CD4-positive, alpha-beta T cell (primary cell): Measurements from ENCODE around the gene APPL2. TPM values are rescaled to one million over a fixed set of nuclear protein-coding genes. Genes with fewer than 3 reads are reported as not detected.
A peak's percentile ranks its signal among the peaks of the same experiment; 100 is the strongest.

ENCODE experiments used
- ATAC-seq: fragments of 200-7000 bp; cut with Tn5 transposase; one replicate; pipeline ENCODE4 v1.10.0; 2022; ENCODE audit warnings: mild to moderate bottlenecking; ENCODE audit not compliant: poor library complexity
- CTCF ChIA-PET: fragments of 350-600 bp; sonication (Branson Sonifier 250); formaldehyde crosslinking; loops from one replicate; lab custom pipeline; 2021; ENCODE audit warnings: antibody characterized with exemption, inconsistent platforms; lab: Charles Lee
- POLR2A ChIA-PET: fragments of 350-600 bp; sonication (Branson Sonifier 250); formaldehyde crosslinking; loops from one replicate; lab custom pipeline; 2021; ENCODE audit warnings: antibody characterized with exemption, inconsistent platforms; lab: Charles Lee
- DNase-seq, 14 experiments: peaks; one replicate each; pipeline ENCODE4 v3.0.0-alpha.2; 2013 to 2020; ENCODE audit warnings: mixed read lengths in 2 of 14
- H3K27ac ChIP-seq, 2 donors: one replicate each; pipeline versions ENCODE4 v1.5.1 to v1.7.0; 2013; ENCODE audit warnings: low read length in 2 of 2, low read depth in 1 of 2, mild to moderate bottlenecking in 1 of 2
- H3K27me3 ChIP-seq, 2 experiments: 1 replicate in 1 of 2; 2 replicates in 1 of 2; pipeline versions ENCODE4 v1.6.1 to v1.7.0; 2013; ENCODE audit warnings: low read length in 2 of 2, control low read depth in 1 of 2, mild to moderate bottlenecking in 1 of 2, moderate library complexity in 1 of 2; ENCODE audit not compliant: insufficient read depth in 2 of 2, control insufficient read depth in 1 of 2
- H3K36me3 ChIP-seq: one replicate; pipeline ENCODE4 v1.6.1; 2013; ENCODE audit warnings: low read length, control low read depth; ENCODE audit not compliant: insufficient read depth
- H3K4me1 ChIP-seq: one replicate; pipeline ENCODE4 v1.6.1; 2013; ENCODE audit warnings: low read length, control low read depth; ENCODE audit not compliant: insufficient read depth
- H3K4me3 ChIP-seq: one replicate; pipeline ENCODE4 v1.5.1; 2013; ENCODE audit warnings: mild to moderate bottlenecking, low read length, moderate library complexity
- H3K9me3 ChIP-seq, 2 experiments: 1 replicate in 1 of 2; 2 replicates in 1 of 2; pipeline versions ENCODE4 v1.6.1 to v1.7.0; 2013; ENCODE audit warnings: low read length in 2 of 2, mild to moderate bottlenecking in 2 of 2, control low read depth in 1 of 2, moderate library complexity in 1 of 2; ENCODE audit not compliant: control insufficient read depth in 1 of 2, insufficient read depth in 1 of 2
- H3K27ac Mint-ChIP-seq: one replicate; pipeline ENCODE4 v1.8.0; 2020; ENCODE audit warnings: mixed read lengths
- H3K27me3 Mint-ChIP-seq: one replicate; pipeline ENCODE4 v1.8.0; 2021; ENCODE audit warnings: mixed read lengths
- H3K36me3 Mint-ChIP-seq: one replicate; pipeline ENCODE4 v1.8.0; 2021; ENCODE audit warnings: low read depth, mixed read lengths
- H3K4me1 Mint-ChIP-seq: one replicate; pipeline ENCODE4 v1.8.0; 2021; ENCODE audit warnings: low read depth, mixed read lengths
- H3K4me3 Mint-ChIP-seq: one replicate; pipeline ENCODE4 v1.8.0; 2020; ENCODE audit warnings: mild to moderate bottlenecking, mixed read lengths
- H3K9me3 Mint-ChIP-seq: one replicate; pipeline ENCODE4 v1.8.0; 2020; ENCODE audit warnings: mixed read lengths
- CTCF ChIP-seq: fragments of 200-600 bp; IDR thresholded peaks from one replicate; pipeline ENCODE4 v1.8.0; 2022; ENCODE audit warnings: antibody characterized with exemption, mild to moderate bottlenecking
- intact Hi-C, 2 experiments: fragments of 100-400 bp; cut with DNase I in 1 of 2; cut with micrococcal nuclease in 1 of 2; formaldehyde crosslinking; loops; one replicate each; pipeline versions ENCODE4 v1.15.1 to v1.9.0; 2023 to 2025; cut with DNase I, micrococcal nuclease
- polyA plus RNA-seq, 2 donors: library from polyadenylated mRNA; unstranded; fragments of 120-200 nt; gene quantifications; one replicate each; pipeline ENCODE4 v1.2.1, GENCODE V29; 2013
- total RNA-seq, 174 experiments: library from RNA in 2 of 174; stranded (reverse) in 2 of 174; gene quantifications; one replicate each; pipeline ENCODE4 v1.2.3 and lab custom pipeline; 2021 to 2026

APPL2 gene
- 10 to 100 TPM; 58.8 to 59.9 TPM for total RNA-seq
- polyA plus RNA-seq (2013, experiment 1 of 2): 29.9 TPM
- 30.4 TPM for polyA plus RNA-seq (2013, experiment 2 of 2)
- total RNA-seq (lab: John Stamatoyannopoulos, UW): 13.0 to 109 (median 49.4) reads per million in 172 experiments

GRCh38 chr12:105235732-105236476 lies at the start of gene APPL2:
Gene APPL2, minus strand, starts transcription at chr12:105236174. Its CDS starts 162 bp downstream, at chr12:105236012.
- Histone ChIP-seq H3K27me3 (no peaks in the 10 kb centered on the region), H3K4me1 (peaks cover 39% of the 10 kb centered on the region), H3K27ac (peak within 1 kb of the TSS; percentile 68 to 83), H3K36me3 (peaks cover 10% of the 10 kb centered on the region), H3K9me3 (no peaks in the 10 kb centered on the region), H3K4me3 (peak within 1 kb of the TSS; percentile 74)
- H3K36me3 Mint-ChIP-seq: peaks cover 20% of the 10 kb centered on the region
- DNase-seq: peak; percentile 55 to 90 (median 80)
- intact Hi-C loops: loop anchor here (5.0 to 10.0 kb wide), 4 partner anchors 146 to 1391 kb away; partner anchors contain the start of genes NT5DC3 (in 1 of the 2) and TDG (in 1 of the 2)
- peaks cover 47% of the 10 kb centered on the region for H3K4me1 Mint-ChIP-seq
- no peaks in the 10 kb centered on the region for H3K9me3 Mint-ChIP-seq
- peak within 1 kb of the TSS; percentile 90 for H3K27ac Mint-ChIP-seq
- peak; percentile 76 for ATAC-seq
- peak within 1 kb of the TSS; percentile 94 for H3K4me3 Mint-ChIP-seq
- CTCF ChIA-PET: interaction anchor here (0.9 to 1.4 kb wide), 2 partner anchors 9 to 11 kb away, joined by 6 read pairs; no protein-coding TSS in a partner anchor
- POLR2A ChIA-PET: interaction anchor here (0.9 to 2.8 kb wide), 14 partner anchors 10 to 1308 kb away, joined by 3 to 25 read pairs (median 4); partner anchors contain the start of genes C12orf75, HSP90B1, NFYB and TDG
- no peaks in the 10 kb centered on the region for H3K27me3 Mint-ChIP-seq
- peak; percentile 48 for TF ChIP-seq CTCF

GRCh38 chr12:105285378-105285777 lies 49.4 kb upstream of the APPL2 start:
- H3K4me1 Mint-ChIP-seq: no peaks in the 10 kb centered on the region
- H3K36me3 Mint-ChIP-seq: no peaks in the 10 kb centered on the region
- H3K9me3 Mint-ChIP-seq: no peaks in the 10 kb centered on the region
- no peak overlapping the region for H3K4me3 Mint-ChIP-seq
- Histone ChIP-seq H3K4me1 (no peaks in the 10 kb centered on the region), H3K4me3 (no peak overlapping the region), H3K36me3 (no peaks in the 10 kb centered on the region), H3K27ac (no peak overlapping the region), H3K27me3 (peaks cover 0 to 6% of the 10 kb centered on the region in 2 experiments), H3K9me3 (no peaks in the 10 kb centered on the region)
- POLR2A ChIA-PET: no interaction called here
- CTCF ChIA-PET: no interaction called here
- no peak for TF ChIP-seq CTCF
- peaks cover 29% of the 10 kb centered on the region for H3K27me3 Mint-ChIP-seq
- no peak for ATAC-seq
- intact Hi-C loops: no loop called here
- no peak for DNase-seq
- no peak overlapping the region for H3K27ac Mint-ChIP-seq

GRCh38 chr12:105281694-105282049 lies 45.7 kb upstream of the APPL2 start:
- no peak overlapping the region for H3K4me3 Mint-ChIP-seq
- H3K9me3 Mint-ChIP-seq: no peaks in the 10 kb centered on the region
- intact Hi-C loops: no loop called here
- DNase-seq (no peak), ATAC-seq (no peak)
- H3K36me3 ChIP-seq: no peaks in the 10 kb centered on the region
- peaks cover 29% of the 10 kb centered on the region for H3K27me3 Mint-ChIP-seq
- no peak overlapping the region for H3K27ac ChIP-seq
- ChIA-PET CTCF (no interaction called here), POLR2A (no interaction called here)
- no peak overlapping the region for H3K4me3 ChIP-seq
- H3K4me1 ChIP-seq: no peaks in the 10 kb centered on the region
- TF ChIP-seq CTCF: no peak
- no peaks in the 10 kb centered on the region for H3K9me3 ChIP-seq
- no peaks in the 10 kb centered on the region for H3K36me3 Mint-ChIP-seq
- H3K27ac Mint-ChIP-seq: no peak overlapping the region
- H3K27me3 ChIP-seq: peaks cover 0 to 6% of the 10 kb centered on the region in 2 experiments
- H3K4me1 Mint-ChIP-seq: no peaks in the 10 kb centered on the region
